COLO829 (cell line): ENCODE data around the gene EQTN.

Experiments used
- DNase-seq: peaks from one replicate; pipeline ENCODE4 v3.0.0; 2012; ENCODE audit warnings: low spot score

EQTN gene

DNA sequence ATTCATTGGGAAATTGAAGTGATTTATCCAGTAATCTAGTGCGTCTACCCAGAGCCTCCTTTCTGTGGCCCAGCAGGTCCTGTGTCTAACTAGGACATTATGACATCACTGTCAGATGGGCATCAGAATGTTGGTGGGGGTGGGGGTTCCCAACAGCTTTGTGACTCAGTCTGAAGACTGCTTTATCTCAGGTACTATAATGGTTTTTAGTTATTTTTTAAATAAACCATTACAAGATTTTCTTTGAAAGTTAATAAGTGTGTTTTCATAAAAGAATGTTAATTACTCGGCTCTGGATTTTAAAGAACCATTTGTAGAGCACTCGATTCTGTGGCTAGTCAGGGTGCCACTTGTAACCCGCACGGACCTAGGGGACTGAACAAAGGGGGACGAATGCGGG is at the start of gene EQTN:
TSS of gene EQTN (minus strand) at position 101 of the 400 bp plus-strand sequence. CDS start at position 6, 95 bp downstream.
- DNase-seq = no peak

DNA sequence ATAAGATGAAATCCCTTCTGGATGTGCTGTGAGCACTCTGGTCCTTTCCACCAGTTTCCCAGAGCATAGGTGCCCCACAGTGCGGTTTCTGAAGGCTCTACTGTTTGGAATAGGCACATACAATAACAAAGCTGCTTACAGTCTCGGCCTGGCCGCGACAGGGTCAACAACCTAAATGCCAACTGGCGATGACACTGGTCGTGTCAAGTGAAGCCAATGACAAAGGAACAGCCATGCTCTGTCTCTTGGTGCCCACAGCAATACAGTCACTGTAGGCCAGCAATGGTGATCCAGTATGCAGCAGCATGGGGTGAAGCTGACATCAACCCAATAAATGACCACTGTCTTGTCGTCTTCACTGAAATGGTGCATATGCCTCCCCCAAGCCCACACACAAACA is 47.8 kb upstream of the EQTN start:
- DNase-seq = no peak

DNA sequence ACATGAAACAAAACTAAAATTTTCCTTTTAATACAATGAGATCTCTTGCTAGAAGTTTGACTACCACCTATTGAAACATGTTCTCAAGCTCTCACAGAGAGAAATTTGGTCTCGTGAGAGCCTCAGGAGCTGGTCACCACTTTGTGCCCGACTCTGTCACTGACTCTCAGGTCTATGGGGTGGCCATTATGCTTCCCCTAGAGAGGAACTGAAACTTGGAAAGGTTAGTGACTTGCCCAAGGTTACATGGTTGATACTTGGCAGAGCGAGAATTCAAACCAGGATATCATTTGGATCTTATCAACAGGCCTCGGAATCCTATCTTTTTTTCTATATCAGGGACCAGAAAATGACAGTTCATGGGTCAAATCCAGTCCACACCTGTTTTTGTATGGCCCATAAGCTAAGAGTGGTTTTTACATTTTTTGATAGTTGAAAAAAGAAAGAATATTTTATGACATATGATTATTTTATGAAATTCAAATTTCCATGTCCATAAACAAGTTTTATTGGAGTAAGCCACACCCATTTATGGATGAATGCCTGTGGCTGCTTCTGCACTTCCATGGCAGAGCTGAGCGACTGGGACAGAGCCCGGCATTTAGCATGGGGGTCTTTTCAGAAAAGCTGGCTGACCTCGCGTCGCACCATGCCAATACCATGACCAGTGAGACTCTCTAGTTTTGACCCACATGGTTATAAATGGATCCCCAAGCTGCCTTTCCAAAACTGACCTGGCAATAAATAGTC is 44.8 kb upstream of the EQTN start:
- no peak for DNase-seq

DNA sequence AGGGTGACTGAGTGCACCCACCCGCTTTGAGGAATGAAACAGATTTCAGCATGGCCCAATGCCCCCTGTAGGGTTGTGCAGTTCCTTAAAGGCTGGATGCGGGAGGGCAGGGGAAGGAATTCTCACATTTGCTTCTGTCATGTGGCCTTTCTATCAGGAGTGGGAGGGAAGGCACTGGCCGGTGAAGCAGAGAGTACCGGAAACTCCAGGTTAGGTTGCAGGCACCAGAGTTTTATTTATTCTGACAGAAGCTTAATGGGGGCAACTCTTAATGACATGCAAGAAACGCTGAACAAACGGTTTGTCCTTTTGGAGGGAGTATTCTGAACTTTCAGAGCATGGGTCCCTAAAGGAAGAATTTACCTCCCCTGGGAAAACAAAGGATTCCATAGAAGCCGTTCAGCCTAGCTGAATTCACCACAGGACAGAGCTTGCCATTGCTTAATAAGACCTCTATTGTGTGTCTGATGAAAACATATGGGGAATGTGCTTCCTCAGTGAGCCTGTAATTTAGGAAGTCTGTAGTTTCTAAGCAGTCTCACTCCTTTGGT is 44.1 kb upstream of the EQTN start:
- peak; percentile 82 for DNase-seq

DNA sequence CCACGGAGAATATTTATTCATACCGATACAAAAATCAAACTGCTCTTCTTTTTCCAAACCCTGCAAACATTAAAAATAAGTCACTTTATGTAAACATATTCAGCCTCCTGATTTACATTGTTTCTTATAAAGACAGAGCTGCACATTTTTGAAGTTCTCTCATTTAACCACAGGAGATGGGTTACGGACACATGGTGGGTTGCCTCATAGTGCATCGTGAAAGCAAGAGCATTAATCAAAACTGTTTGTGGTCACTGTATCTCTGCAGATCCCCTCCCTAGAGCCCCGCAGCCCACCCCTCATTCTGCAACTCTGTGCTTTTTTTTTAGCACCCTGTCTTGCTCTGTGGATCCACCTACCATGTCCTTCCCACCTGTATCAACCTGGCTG is 43.3 kb upstream of the EQTN start:
- DNase-seq = no peak

DNA sequence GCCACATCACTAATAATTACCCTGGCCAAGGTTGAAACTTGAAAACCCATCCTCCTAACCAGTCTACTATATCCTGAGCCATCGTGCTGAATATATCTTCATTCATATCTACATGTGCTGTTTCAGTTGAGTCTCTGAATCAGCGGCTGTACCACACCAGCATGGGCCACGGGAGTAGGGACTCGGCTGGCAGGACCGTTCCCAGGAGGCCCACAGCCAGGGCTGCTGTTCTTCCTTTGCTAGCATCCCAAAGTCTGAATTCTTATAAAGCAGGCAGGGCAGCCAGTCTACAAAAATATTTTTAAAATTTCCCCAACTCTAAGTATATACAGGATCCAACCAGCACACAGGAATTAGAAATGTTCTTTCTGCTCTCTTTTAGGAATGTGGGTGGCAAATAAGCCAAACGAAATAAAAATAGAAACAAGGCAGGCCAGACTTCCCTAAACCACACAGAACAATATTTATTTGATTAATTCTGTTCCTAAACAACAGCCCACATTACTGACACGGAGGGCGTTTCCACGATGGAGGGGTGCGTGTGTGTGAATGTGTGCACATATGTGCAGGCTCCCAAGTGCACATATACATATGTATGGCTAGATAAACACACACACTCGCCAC is 42.8 kb upstream of the EQTN start:
- no peak for DNase-seq

DNA sequence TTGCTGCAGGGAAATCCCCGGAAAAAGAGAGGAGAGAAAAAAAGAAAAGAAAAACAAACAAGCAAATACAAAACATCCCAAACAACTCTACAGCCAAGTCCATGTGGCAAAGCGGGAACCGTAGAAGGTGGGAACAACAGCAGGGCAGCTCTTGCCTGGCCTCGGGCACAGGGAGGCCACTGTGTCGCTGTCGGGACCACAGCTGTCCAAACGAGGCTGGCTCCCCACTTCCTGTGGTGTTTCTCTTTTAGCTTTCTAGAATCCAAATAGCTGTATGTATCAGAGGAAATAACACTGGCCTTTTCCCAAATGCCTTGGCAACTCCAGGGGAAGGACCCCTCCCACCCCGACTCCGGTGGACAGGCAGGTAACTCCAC is 41.6 kb upstream of the EQTN start:
- no peak for DNase-seq

DNA sequence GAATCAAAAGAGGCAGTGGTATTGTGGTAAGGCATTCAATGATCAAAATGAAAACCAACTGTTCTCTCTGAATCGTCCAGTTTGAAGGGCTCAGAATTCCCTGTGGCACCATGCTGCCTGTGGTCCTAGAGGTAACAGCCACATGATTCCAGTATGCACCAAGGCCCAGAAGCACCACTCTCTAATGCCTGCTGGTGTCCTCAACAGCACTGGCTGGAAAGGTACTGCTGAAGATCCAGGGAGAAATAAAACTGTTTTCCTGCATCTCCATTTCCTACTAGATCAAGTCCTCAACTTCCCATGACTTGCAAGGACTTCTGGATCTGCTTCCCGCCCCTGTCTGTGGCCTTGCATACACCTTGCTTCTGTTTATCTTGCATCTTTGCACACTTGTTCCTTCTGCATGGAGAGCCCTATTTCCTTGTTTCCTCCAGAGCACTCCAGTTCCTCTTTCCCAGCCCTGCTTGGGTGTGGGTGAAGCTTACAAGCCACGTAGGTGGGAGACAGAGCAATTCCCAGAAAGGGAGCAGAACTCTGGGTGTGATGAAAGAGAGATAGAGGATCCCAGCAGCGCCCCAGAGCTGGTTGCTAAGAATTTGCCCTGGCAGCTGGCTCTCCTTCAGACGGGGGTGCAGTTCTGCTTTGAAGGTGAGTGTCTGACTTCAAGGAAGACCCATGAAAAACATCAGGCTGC is 41.0 kb upstream of the EQTN start:
- DNase-seq = no peak

DNA sequence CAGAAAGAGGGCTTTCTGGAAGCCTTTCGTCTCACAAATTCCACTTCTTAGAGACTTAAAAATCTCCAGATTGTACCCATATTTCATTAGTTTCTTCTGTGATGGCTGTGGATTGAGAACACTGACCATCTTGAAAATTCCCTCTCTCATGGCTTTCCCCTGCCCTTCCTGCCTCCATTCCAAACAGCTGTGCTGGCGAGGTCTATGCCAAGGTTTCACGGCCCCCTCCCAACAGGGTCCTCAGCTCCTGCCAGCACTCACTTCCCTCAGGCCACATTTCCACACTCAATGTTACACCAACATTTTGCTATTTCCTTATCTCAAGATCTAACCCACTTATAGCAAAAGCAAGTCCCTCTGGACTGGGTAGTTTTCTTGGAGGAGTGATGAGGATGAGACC is 40.3 kb upstream of the EQTN start:
- DNase-seq = no peak

DNA sequence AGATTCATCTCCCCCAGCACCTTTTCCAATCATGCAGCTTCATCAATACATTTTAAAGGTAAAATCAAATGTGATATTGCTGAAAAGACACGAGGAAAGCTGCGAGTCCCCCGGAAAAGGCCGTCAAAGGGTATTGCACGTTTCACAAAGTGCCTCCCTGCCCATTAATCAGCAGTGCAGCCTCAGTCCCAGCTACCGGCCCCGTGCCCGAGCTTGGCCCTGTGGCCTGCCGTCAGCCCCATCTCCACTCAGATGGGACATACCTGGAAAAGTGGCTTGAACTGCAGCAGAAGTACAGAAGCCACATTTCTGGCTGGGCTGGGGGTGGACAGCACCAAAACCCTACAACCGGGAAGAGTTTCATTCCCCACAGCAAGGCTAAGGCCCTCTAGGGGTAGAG is 39.9 kb upstream of the EQTN start:
- DNase-seq = no peak

DNA sequence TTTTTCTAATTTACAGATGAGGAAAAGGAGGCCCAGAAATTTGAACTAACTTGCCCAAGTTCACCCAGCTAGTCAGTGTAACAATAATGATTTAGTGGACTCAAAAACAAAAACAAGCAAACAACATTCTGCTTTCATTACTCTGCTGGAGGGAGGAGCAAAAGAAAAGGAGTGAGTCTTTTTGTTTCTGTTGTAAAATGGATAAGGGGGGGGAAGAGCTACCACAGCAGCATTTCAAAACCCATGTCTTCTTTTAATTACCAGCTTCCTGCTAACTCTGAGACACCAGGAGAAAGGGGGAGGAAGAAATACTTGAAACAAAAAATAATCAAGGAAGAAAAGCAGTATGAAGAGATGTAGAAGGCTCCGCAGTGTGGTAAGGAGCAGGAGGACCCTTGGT is 39.2 kb upstream of the EQTN start:
- DNase-seq = no peak

DNA sequence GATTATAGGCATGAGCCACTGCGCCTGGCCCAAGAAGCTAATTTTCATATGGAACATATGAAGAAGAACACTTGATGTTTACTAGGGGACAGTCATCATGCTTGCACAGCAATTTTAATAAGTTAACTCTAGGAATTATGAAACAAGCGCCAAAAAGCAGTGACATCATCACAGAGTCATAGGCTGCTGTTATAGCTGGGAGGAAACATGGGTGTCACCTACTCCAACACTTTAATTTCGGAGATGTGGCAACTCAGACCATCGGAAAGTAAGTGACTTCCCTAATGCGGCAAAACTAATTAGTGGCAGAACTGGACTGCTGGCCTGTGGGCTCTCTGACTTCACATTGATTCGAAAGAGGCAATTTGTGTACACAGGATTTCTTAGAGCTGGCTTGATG is 38.1 kb upstream of the EQTN start:
- no peak for DNase-seq

DNA sequence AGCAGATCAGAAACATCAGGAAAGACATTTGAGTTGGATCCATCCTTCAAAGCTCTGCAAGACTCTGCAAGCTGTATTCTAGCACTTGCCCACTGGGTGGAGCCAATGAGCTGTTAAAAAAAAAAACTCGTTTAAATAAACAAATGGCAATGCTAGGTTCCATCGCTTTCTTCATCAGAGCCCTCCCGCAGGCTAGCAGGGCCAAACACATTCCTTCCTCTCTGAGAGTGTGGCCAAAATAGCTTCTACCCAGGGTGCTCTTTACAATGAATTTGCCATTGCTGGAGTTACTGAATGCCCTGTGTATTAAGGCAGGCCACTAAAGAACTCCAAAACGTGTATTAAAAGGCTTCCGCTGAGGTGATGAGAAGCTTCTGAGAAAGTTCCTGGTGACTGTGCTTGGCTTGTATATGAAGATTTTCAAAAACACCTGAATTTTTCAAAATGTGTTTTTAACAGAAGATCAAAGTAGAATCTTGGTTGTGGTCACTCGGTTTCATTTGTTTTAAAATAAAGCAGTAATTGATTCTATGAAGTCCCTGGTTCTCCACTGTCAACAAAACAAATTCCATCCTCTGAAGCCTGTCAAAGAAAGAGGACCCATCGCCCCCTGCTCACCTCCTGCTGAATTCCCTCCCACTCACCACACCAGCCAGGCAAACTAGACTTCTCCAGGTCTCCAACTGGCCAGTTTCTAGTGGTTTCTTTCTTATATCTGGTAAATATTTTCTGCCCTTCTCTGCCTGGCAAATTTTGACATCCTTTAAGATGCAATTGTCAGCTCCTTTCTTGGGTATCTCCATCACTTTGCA is 36.5 kb upstream of the EQTN start:
- peak; percentile 59 for DNase-seq

DNA sequence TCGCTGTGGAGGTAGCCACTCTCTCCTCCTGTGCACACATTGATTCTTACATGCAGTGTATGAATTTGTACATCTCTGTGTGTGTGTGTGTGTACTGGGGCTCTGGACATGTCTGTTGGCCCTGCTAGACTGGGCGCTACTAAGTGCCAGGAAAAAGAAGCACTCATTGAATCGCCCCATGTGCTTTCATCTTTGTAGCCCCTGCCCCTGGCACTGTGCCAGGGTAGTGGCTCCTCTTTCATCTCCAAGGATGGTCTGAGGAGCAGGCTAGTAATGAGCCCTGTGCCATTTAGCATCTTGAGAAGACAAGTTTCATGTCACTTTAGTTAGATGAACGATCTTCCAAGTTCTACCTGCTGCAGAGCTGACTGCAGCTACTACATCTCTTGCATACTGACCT is 34.4 kb upstream of the EQTN start:
- DNase-seq = no peak

DNA sequence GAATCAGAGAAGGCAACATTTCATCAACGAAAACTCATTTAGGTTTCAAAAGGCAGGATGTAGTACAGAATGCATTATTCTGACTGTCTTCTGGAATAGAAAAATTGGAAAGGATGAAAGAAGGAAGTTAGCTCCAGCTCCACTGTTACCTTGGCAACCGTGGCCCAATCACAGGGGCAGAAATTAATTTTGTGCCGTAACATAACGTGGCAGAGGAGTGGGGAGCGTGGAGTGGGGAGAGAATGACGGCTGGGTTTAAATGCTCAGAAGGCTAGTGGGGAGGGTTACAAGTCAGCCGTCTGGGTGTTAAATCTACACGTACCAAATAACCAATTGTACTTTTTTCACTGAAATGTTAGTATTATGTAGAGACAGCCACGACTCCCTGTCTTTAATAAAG is 32.3 kb upstream of the EQTN start:
- DNase-seq = no peak

DNA sequence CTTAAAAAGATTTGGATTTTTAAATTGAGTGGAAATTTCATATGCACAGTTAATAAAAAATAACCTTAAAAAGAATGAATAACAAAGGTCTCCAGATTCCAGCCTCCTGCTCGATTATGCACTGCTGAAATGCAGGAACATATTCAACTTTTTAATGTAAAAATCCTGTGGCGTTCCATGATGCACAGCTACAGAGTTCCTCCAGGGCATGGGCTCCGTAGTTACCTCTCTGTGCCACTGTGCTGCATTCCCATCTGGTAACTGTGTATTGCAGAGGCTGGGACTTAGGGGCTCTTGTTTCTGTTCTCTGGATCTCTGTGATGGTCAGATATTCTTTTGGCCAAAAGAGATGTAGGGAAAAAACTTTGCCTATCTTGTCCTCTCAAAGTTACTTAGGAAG is 31.5 kb upstream of the EQTN start:
- no peak for DNase-seq

DNA sequence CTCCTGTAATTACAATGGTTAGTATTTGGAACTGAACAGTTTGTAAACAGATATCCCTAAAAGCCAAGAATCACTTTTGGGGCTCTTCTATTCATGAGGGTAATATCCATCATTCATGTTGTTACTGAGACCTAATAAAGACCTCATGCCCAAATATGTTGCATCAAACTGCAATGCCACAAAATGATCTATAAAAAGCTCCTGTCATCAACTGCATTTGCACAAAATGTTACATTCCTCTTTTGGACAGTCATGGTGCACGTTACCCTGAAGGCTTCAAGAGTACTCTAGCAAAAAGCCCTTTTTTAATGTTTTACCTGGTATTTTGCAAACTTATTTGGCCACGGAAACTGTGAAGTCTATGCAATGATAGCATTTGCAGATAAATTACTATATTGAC is 14.2 kb upstream of the EQTN start:
- DNase-seq = no peak

DNA sequence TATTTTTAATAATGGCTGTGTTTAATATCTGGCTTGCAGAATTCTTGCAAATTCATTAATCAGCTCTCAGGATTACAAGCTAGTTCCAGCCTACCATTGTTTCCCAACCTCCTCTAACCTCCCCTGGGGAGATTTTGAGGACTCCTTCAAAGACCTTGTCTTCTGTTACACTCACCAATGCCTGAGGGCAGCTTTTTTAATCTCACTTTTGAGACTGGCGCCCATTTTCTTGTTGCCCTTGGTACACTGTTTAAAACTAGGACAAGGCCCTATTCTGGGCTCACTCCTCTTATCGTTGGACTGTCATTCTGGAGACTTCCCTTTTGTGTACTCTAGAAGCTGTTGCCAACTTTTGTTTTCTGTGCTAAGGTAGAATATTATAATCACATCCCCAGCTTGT is 13.6 kb upstream of the EQTN start:
- no peak for DNase-seq

DNA sequence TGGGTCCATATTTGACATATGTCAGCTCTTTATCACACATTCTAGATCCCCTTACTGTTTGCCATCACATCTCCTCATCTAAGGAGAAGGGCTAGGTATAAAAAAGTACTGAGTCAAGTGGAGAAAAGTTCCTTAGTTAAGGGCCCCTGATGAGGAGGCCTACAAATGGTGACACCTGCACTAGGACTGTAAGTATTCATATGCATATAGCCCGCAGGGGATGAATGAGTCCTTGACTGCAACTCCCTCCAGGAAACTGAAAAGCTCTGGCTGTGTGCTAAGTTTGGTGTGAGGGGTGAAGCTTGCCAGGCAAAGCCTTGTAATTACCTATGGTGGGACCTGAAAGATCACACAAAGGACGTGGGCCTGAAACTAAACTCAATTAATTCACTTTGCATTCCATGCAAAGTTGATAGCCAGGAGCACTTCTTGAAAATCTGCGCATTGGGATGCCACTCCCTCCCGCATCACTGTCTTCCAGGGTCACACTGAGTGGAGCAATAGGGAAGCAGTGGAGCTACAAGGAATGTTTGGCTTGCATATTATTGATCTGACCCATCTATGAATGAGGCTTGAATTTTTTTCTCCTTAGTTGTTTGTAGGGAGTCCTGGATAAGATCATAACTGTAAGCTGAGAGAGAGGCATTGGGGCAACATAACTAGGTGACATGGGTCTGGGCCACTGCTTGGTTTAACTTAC is 11.9 kb upstream of the EQTN start:
- DNase-seq = no peak

DNA sequence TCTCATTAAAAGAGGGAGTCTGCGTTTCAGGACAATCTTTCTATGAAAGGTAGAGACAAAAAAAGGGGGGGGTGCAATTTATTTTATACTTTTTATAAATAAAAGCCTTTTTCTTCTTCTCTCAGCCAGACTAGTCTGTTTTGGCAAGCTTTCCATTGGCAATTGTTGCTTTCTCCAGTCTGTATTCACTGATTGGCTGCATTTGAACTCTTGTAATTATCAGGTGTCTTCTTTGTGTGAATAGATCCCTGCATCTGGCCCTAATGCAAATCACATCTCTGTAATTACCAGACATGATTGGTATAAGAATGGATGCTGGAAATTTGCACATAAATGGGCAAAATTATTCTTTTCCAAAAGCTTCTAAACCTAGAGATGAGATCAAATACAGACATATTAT is 7.6 kb upstream of the EQTN start:
- no peak for DNase-seq

DNA sequence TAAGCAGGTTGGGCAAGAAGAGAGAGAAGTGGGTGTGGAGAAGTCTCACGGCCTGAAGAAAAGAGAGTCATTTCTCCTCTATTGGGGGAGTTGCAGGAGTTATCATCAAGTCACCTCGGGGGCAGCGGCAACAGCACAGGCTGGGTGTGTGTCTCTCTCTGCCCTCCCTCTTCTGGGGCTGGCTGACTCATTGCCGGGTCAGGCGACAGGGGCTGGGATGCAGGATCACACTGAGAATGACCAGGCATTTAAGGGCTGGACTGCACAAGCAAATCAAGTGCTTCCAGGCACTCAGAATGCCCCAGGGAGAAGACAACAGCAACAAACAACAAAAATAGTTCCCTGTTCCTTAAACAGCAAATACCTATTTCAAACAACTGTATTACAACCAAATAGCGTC is 6.3 kb upstream of the EQTN start:
- peak; percentile 6 for DNase-seq

DNA sequence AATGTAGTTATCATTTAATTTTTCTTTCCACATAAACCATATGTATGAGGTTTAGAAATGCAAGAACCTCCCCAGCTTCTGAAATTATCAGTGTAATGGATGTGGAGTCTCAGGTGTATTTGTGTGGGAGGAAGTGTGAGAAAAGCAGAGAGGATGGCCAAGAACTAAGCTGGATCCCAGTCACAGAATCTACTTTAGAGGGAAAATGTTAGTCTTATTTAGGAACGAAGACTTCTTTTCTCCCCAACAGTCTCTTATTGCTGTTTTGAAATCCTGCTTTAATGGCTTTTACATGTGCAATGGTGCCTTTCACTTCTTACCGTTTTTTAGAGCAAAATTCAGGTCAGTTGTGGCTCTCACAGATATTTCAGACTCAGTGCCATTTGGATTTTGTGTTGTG is 3.0 kb downstream of the EQTN start:
- no peak for DNase-seq
